ENCODE measurements around the gene AKAP6.

Gene AKAP6

DNA sequence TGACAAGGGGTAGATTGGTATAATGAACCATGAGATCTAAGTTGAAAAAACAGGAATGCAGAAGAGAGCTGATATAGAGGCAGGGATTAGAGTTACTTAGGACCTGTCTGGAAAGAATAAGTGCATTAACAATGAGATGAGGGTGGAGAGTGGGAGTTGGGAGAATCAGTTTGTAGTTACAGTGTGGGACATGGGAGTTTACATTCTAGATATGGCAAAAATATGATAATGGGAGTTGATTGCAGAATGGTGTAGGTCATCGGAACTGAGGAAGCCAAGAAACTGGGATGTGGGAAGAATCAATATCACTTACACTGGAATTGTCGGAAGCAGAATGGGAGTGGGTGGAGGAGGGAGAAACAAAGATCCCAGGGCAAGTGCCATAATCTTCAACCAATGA lies 308.5 kb downstream of the AKAP6 start:
- no peak for DNase-seq (ENCODE audit: insufficient read length, low spot score)
- no peak for FAIRE-seq

DNA sequence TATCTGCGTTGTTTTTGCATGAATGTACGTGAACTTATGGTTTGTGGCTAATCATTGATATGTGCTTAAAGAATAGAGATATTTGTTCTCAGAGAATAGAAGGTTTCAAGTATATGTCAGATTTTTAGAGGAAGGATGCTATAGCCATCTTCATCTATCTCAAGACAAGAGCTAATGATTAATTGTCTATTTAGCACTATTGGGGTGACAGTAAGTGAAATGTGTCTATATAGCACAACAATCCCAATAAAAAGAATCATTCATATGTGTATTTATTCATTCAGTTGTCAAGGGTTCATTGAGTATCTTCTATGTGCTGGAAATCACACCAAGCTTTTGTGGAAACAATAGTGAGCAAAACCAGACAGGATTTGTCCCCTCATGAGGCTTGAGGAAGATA lies 310.1 kb downstream of the AKAP6 start:
- DNase-seq (ENCODE audit: insufficient read length, low spot score): no peak
- FAIRE-seq: no peak

DNA sequence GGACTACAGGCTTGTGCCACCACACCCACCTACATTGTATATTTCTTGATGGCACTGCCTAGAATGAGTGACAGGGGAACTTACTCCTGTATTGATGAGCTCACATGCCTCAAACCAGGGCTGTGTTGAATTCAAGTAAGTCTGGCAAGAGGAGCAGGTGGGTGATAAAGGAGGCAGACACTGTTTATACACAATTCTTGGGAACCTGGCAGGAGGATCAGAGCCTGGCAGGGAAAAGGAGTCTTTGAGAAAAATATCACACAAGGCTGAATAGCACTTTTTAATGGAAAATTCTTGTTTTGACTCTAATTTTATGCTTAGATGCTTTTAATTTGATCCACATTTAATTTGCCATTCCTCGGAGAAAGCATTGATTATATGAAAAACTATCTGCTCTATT lies 316.5 kb downstream of the AKAP6 start:
- no peak for FAIRE-seq

DNA sequence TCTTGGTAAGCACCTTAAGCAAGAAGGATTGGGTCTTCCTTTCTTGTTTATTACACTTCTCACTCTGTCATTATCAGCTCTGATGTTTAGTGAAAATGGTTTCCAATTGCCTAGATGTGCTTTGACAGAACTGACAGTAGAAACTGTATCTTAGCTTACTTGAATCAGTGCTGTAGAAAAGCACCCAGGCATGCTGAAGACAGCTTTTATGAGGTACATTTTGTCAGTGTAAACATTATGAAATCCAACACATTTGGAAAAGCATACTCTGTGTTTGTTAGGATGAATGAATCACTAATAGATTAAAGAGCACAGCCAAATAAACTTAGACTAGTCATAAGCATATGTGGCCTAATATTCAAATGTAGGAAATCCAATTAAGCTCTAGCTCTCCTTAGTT lies 319.3 kb downstream of the AKAP6 start:
- DNase-seq (ENCODE audit: insufficient read length, low spot score) (no peak), FAIRE-seq (peak; percentile 36)

More for the DNA sequence above, 316.5 kb downstream of the AKAP6 start:
- no peak for DNase-seq (ENCODE audit: insufficient read length, low spot score)

DNA sequence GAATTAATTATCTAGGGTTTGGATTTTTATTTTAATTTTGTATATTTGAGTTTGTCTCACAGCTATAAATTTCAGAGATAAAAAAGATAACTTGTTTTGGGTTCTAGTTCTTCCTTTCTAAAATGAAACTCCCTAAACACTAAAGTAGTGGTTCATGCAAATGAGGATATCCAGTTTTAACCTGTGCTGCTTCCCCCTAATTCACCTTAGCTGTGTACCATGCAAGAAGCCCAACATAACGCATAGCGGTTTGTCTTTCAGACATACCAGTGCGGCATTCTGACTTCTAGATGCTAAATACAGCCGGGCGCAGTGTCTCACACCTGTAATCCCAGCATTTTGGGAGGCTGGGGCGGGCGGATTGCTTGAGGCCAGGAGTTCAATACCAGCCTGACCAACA lies 320.9 kb downstream of the AKAP6 start:
- FAIRE-seq (no peak), DNase-seq (ENCODE audit: insufficient read length, low spot score) (no peak)

DNA sequence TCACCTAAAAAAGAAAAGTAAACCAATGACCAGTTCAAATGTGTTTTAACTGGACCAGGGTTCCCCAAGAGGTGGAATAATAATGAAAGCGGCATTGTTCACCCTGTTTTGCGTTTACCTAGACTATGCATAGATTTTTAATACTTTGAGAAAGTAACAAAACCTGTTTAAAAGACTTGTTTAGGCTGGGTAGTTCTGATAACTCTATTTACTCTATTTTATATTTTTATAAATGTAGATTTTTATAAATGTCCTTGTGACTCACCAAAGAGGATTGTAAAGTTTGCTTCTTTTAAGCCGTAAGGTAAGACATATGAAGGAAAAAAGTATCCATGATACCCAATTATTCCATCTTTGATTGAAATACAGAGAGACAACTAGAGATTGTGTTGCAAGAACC lies 321.6 kb downstream of the AKAP6 start:
- FAIRE-seq (no peak), DNase-seq (ENCODE audit: insufficient read length, low spot score) (no peak)

DNA sequence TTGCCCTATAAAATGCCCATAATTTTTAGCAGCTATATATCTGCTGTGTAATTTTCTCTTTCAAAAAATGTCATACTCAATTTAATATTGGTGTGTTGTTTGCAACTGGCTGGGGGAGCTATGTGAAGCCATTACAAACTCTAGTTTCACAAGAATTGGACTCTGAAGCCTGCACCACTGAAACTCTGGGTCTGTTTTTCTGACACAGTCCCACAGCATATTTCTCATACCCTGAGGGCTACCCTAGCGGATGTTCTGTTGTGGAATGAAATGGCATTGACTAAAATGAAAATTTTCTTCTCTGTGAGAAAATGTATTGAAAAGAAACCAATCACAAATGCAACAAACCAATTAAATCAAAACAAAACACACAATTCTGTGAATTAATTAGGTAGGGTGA lies 325.0 kb downstream of the AKAP6 start:
- DNase-seq (ENCODE audit: insufficient read length, low spot score) (no peak), FAIRE-seq (no peak)

DNA sequence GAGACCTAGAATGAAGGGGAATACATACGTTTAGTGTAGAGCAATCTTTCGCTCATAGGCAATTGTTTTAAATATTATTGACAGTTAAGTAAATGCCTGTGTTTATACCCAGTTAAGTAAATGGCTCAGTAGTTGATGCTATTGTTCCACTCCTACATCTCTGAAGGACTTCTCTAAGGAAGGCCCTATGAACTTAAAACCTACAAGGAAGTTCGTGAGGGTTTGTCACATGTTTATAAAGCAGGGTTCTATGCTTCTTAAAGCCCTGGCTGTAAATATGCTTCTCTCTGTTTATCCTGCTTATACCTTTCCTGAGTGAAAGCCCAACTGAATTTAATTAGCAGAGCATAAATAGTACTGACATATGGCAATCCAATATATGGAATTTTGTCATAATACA lies 327.5 kb downstream of the AKAP6 start:
- no peak for FAIRE-seq
- no peak for DNase-seq (ENCODE audit: insufficient read length, low spot score)

DNA sequence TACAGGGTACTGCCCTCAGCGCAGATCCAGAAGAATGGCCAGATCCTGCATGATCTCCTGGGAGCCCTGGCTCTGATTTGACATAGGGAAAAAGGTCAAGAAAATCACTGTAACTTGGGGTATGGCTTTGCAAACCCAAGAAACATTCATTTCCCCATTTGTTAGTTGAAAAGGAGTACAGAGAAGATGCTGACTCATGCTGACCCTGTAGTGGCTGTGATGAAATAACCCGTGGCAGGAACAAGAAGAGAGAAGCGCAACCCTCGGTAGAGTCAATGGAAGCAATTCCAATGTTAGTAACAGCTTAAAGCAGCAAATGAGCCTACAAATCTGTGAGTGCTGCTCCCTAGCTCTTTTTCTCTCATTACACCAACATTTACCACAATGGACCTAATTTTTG lies 328.0 kb downstream of the AKAP6 start:
- DNase-seq (ENCODE audit: insufficient read length, low spot score): no peak
- FAIRE-seq: no peak

DNA sequence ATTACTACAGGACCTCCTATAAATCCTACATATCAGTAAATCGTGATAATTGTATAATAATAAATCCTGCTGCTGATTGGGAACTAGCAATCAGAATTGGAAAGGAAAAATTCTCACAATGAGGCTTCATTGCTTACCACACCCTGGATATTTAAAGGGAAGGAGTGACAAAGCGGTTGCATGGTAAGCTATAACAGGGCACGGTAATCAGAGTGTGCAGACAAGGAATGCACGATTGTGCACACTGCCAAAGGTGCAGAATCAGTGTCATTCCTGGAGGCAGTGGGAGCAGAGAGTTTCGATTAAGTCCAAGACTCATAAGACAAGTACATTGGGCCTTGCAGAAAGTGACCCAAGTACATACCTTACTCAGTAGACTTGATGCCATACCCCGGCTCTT lies 332.1 kb downstream of the AKAP6 start:
- DNase-seq (ENCODE audit: insufficient read length, low spot score): no peak
- FAIRE-seq: no peak

DNA sequence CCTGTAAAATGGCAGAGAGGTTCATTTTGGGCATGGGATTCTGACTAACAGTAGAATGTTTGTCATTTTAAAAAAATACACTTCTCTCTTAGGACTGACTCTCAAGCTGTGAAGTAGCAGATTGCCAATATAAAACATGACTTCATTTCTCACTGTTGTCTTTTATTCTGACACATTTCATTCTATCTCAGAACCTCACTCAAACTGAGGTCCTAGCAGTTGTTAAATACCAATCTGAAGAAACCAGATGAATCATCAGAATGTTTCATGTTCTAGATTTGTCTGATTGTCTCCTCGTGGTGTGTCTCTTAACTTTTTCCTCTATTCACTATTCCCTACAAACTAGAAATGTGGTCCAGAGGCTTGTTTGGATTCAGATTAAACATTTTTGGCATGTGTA lies 333.1 kb downstream of the AKAP6 start:
- FAIRE-seq: no peak
- no peak for DNase-seq (ENCODE audit: insufficient read length, low spot score)

DNA sequence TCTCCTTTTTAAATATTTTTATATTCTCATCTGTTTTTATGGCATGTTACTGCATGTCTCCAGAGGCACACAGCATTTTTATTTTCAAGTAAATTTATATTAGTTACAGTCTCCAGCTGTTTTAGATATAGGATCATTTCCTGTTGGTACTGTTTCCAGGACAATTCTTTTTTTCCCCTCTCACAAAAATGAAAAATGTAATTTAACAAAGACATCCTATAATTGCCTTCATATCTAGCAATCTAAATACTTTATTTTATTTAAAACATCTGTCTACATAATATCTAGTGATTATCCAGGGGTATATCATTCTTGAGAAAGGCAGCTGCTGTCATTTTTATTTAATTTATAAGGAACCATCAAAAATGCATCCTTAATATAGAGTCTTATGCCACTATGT lies 337.2 kb downstream of the AKAP6 start:
- DNase-seq (ENCODE audit: insufficient read length, low spot score): no peak

DNA sequence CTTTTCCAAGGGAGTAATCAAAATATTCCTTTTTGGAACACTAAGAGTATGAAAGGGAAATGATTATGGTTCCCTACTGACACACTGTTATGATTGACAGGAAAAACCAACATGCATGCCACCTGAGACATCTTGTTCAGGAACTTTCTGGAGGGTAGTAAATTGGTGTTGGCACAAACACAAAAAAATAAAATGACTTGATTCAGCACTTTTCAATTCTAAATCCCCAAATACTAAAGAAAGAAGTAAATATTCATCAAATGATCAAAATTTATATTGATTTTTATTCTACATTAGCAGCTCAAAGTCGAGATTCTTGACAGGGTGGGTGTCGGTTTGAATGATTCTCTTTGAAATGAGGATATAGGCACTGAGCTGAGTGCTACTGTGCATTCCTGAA lies 338.2 kb downstream of the AKAP6 start:
- FAIRE-seq (no peak), DNase-seq (ENCODE audit: insufficient read length, low spot score) (no peak)

More for the DNA sequence above, 337.2 kb downstream of the AKAP6 start:
- FAIRE-seq: no peak

DNA sequence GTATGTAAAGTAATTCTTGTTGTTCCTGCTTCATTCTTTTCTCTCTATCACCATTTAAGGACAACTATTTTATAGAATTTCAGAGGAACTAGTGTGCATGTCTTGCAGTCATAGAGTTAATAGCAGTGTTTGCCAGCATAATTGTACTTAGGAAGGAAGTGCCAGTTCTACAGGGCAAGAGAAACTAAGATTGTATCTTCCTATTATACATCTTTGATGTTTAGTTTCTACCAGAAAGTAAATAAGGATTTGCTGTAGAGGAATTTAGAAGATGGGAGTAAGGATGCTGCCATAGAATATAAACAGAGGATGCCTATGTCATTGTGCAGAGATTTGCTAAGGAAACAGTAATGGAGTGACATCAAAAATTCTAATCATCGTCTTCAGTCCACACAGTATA lies 338.7 kb downstream of the AKAP6 start:
- DNase-seq (ENCODE audit: insufficient read length, low spot score): no peak
- FAIRE-seq: no peak

DNA sequence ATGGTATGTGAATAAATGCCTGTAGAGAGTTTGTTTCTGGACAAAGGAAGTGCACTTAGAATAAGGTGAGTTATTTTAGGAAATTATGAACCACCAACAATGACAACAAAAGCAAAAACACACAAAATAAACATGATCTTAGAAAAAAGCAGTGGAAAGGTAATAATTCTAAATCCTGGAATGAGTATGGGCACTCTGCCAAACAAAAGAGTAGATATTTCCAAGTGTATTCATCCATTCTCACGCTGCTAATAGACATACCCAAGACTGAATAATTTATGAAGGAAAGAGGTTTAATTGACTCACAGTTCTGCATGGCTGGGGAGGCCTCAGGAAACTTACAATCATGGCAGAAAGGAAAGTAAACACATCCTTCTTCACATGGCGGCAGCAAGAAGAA lies 340.3 kb downstream of the AKAP6 start:
- FAIRE-seq: no peak
- DNase-seq (ENCODE audit: insufficient read length, low spot score): no peak

DNA sequence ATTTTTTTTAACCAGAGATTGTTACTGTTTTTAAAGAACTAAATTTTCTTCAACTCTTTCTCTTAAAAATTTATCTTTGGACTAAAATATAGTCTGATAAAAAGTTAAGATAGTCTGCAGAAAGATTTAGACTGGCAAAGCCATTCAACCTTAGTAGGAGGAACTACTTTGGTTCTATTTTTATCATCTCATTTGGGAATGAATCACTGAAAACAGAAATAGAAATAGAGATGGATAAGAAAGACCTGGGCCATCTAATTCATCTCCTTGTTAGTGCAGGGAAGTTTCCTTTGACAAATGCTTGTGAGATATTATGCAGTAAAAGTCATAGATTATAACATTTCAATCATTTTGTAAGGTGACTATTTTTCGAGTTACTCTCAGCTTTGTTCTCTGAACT lies 346.3 kb downstream of the AKAP6 start:
- FAIRE-seq (no peak), DNase-seq (ENCODE audit: insufficient read length, low spot score) (no peak)

DNA sequence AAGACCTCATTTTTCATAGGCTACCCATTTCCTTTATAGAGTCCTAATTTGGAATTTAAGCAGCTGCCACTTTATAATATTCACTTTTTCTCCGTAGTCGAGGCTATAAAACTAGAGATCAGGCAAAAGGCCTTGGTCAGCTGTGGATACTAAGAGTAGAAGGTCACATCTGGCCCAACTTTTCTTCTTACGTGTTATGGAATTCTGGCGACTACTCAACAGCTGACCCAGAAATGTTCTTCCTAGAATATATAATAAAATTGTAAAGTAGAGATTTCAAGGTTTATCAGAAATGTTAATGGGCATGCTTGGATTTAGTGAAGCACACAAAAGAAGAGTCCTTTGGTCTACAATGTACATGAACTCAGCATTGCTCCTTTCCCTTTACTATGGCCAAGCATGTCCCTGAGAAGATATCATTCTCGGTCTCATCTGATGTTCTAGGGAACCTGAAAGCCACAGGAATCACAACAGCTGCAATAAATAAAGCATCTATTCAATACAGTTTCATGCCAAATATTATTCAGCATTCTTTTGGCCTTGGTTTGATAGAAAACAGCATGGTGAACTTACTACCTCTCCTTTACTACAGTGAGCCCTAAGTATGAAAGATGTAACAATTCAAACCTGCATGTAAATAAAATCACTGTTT lies 348.2 kb downstream of the AKAP6 start:
- DNase-seq (ENCODE audit: insufficient read length, low spot score) (no peak), FAIRE-seq (no peak)

DNA sequence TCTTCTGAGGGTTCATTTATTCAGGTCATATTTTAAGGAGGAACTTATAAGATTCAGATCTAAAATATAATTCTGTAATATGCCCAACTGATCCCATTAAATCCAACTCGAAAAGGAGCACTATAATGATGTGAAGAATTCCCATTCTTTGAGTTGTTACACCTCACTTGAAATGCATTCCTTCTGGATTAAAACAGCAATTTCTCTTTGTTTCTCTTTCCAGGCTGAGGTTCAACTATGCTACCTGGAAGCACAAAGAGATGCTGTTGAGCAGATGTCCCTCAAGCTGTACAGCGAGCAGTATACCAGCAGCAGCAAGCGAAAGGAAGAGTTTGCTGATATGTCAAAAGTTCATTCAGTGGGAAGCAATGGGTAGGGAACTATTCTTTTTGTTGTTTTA lies 349.0 kb downstream of the AKAP6 start:
- DNase-seq (ENCODE audit: insufficient read length, low spot score): no peak
- FAIRE-seq: no peak

DNA sequence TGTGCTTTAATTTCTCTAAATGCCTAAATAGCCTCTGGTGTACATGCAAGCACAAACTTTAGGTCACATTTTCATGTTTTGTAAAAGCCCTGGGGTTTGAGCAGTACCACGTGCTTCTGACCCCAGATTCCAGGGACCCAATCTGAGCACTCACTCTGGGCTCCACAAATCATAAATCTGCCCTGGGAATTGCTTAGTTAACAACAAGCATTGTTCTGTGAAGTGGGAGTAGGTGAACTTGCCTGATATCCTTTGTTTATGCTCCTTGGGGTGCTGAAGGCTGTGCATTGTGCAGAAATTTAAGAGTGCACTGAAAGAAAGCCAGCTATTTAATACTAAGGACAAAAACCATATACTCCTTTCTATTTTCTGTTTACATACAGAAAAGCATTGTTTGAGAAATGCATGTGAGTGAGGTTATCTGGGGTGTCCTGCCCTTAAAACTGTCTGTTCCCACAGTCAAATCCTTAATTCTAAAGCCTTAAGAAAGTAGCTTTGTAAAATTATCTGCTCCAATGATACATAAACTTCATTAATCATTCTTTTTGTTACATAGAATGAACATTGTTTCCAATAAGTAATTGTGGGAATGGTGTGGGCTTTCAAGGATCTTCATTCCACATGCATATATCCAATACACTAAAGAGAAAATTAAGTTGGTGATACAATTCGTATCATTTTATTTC lies 351.0 kb downstream of the AKAP6 start:
- FAIRE-seq (no peak), DNase-seq (ENCODE audit: insufficient read length, low spot score) (no peak)

DNA sequence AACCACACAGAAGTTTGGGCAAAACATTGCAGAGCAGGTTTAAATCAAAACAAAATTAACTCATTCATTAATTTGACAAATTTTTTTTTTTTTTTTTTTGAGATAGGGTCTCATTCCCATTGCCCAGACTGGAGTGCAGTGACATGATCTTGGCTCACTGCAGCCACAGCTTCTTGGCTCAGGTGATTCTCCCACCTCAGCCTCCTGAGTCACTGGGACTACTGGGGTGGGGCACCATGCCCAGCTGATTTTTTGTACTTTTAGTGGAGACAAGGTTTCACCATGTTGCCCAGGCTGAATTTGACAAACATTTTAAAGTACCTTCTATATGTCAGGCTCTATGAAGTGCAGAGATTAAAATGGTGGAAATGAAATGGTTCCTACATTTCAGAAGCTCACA lies 352.5 kb downstream of the AKAP6 start:
- FAIRE-seq: no peak
- no peak for DNase-seq (ENCODE audit: insufficient read length, low spot score)

DNA sequence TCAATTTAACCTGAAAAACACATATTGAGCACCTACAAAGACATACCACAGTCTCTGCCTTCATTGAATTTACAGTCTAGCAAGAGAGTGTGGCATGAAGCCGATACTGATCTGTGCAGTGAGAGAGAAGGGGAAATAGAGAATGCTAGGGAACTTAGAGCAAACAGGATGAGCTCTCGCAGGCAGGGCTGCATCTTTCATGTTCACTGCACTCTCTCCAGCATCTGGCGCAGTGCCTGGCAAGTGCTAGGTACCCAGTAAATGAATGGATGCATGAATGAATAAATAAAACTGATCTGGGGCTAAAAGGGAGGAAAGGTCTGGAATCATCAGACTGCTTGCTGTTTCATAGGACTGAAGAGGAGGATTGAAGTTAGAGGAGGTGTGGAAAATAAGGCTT lies 353.1 kb downstream of the AKAP6 start:
- no peak for FAIRE-seq
- no peak for DNase-seq (ENCODE audit: insufficient read length, low spot score)

DNA sequence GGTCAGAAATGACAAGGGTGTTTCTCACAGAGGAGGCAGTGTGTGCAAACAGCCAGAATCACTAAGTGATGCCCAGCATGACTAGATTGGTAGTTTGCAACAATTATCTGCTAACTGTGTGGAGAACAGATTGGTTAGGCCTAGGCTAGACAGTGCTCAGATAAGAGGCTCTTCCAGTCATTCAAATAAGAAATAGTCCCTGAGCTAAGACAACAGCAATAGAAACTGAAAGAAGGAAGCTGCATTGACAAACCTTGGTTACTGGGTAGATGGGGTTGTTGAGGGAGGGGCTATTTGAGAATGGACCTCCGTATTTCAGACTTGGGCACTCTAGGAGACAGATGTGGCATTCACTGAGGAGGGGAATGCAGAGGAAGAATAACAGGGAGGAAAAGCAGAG lies 354.6 kb downstream of the AKAP6 start:
- no peak for FAIRE-seq

DNA sequence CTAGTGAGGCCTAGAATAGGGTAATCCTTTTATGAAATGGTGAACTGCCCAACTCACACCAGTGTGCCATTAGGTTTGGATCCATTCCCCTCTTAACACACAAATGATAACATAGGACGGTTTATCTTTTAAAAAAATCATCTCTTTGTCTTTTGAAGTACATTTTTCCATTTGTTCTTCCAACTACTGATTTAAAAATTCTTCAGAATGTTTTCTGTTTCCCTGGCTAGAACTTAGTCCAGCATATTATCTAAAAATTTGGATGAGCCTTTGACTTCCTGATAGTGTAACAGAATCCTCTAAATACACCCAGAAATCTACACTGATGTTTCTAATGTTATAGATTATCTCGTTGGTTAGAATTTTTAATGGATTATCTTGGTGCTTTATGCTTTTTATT lies 359.8 kb downstream of the AKAP6 start:
- no peak for FAIRE-seq
- no peak for DNase-seq (ENCODE audit: insufficient read length, low spot score)

More for the DNA sequence above, 354.6 kb downstream of the AKAP6 start:
- DNase-seq (ENCODE audit: insufficient read length, low spot score): no peak

Data from HTR-8/SVneo (cell line).